ENCODE measurements around the gene PHLDA2. TPM values are rescaled to one million over a fixed set of nuclear protein-coding genes. Genes with fewer than 3 reads are reported as not detected.

PHLDA2 gene, protein sequence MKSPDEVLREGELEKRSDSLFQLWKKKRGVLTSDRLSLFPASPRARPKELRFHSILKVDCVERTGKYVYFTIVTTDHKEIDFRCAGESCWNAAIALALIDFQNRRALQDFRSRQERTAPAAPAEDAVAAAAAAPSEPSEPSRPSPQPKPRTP
- total RNA-seq: 15.5 TPM
- long read RNA-seq, transcript PHLDA2-201 (2 exons, 955 nt): major isoform, 8 of 8 reads
- long read RNA-seq, partial matches to known transcripts: 0 of 8 reads
- long read RNA-seq, other reads (novel, unspliced or antisense): 0 of 8 reads

DNA sequence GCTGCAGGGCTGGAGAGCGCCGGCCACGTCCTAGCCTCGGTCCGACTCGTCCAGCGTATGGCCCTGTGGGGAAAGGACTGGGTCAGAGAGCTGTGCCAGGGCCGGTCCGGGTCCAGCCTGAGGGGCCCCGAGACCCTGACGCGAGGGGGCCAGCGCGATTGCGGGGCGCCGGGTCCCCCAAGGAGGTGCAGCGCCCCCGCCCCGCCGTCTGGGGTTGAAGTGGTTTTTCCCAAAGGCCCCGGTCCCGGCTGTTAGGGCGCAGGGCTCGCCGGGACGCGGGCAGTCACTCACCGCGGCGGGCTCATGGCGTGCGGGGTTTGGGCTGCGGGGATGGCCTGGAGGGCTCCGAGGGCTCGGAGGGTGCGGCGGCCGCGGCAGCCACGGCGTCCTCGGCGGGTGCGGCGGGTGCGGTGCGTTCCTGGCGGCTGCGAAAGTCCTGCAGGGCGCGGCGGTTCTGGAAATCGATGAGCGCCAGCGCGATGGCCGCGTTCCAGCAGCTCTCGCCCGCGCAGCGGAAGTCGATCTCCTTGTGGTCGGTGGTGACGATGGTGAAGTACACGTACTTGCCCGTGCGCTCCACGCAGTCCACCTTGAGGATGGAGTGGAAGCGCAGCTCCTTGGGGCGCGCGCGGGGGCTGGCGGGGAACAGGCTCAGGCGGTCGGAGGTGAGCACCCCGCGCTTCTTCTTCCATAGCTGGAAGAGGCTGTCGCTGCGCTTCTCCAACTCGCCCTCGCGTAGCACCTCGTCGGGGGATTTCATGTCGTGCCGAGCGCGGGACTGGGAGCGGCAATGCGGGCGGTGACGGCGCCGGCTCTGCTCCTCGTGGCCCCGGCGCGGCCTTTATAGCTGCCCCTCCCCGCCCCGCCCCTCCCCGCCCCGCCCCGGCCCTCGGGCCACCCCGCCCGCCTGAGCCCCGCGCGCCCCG lies at the start of gene PHLDA2:
TSS of gene PHLDA2 (minus strand) at position 816 of the 926 bp plus-strand sequence. CDS start at position 760, 56 bp downstream.
- H3K27me3 ChIP-seq: peaks cover 14% of the 10 kb centered on the region
- peak within 1 kb of the TSS; percentile 64 for H3K4me3 ChIP-seq
- ATAC-seq (peak; percentile 48), DNase-seq (peak; percentile 86)
- peak within 1 kb of the TSS; percentile 62 for H3K27ac ChIP-seq
- peaks cover 18% of the 10 kb centered on the region for H3K4me1 ChIP-seq
- no peaks in the 10 kb centered on the region for H3K9me3 ChIP-seq
- TF ChIP-seq, protein P1, sequence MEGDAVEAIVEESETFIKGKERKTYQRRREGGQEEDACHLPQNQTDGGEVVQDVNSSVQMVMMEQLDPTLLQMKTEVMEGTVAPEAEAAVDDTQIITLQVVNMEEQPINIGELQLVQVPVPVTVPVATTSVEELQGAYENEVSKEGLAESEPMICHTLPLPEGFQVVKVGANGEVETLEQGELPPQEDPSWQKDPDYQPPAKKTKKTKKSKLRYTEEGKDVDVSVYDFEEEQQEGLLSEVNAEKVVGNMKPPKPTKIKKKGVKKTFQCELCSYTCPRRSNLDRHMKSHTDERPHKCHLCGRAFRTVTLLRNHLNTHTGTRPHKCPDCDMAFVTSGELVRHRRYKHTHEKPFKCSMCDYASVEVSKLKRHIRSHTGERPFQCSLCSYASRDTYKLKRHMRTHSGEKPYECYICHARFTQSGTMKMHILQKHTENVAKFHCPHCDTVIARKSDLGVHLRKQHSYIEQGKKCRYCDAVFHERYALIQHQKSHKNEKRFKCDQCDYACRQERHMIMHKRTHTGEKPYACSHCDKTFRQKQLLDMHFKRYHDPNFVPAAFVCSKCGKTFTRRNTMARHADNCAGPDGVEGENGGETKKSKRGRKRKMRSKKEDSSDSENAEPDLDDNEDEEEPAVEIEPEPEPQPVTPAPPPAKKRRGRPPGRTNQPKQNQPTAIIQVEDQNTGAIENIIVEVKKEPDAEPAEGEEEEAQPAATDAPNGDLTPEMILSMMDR (IDR thresholded peaks at IDR 0.05): no peak
- intact Hi-C loops (cut with DNase I): no loop called here
- no peaks in the 10 kb centered on the region for H3K36me3 ChIP-seq

DNA sequence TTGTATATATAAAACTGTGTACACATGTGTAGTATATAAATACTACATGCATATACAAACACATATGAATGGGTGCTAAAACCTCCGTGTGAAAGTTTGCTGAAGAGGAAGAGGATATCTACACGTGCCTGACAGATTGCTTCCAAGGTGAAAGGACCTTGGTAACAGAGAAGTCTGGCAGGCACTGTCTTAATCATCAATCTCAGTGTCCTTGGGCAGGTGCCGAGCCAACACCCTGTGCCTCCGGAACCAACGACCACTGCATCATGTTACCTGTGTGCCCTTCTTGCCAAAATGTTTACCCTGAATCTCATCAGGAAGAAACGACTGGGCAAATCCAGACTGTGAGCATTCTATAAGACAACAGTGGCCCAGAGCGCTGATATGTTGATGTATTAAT lies 47.9 kb upstream of the PHLDA2 start:
- no peaks in the 10 kb centered on the region for H3K9me3 ChIP-seq
- no peaks in the 10 kb centered on the region for H3K27me3 ChIP-seq
- TF ChIP-seq, protein P1 (IDR thresholded peaks at IDR 0.05): no peak
- peaks cover 70% of the 10 kb centered on the region for H3K36me3 ChIP-seq
- no peak for DNase-seq
- no peak overlapping the region for H3K4me3 ChIP-seq
- peaks cover 5% of the 10 kb centered on the region for H3K4me1 ChIP-seq
- no peak overlapping the region for H3K27ac ChIP-seq
- intact Hi-C loops (cut with DNase I): no loop called here
- no peak for ATAC-seq

DNA sequence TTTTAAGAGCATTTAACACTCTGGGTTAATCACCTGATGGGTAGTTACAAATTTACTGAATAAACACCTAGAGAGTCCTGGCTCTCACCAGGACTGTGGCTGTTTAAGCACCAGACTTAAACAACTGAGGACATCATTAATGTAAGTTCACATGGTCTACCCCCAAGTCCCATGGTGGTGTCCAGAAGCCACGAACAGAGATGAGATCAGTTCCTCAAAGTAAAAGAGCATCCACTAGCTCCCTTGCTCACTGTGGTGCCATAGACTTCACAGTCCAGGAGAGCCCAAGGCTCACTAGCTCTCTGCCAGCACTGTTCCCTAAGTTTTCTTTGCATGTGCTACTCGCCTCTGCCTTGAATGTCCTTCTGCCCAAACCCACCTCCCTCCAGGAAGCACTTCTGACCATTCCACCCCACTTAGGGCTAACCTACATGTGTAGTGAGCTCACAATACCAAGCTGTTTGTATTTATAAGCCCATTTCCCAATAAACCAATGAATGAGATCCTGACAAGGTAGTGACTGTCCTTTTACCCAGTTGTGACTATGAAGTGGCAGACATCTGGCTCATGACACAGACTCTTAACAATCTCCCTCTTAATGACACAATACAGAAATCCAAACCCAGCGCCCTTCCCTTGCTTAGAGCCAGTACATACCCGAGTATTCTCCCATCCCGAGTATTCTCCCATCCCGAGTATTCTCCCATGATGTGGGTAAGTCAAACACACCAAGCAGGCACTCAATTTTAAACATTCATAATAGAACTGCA lies 47.3 kb upstream of the PHLDA2 start:
- Histone ChIP-seq H3K4me1 (no peaks in the 10 kb centered on the region), H3K36me3 (peaks cover 76% of the 10 kb centered on the region), H3K27ac (no peak overlapping the region), H3K4me3 (no peak overlapping the region), H3K27me3 (no peaks in the 10 kb centered on the region), H3K9me3 (no peaks in the 10 kb centered on the region)
- no peak for ATAC-seq
- TF ChIP-seq, protein P1 (IDR thresholded peaks at IDR 0.05): no peak
- intact Hi-C loops (cut with DNase I): no loop called here
- DNase-seq: no peak

DNA sequence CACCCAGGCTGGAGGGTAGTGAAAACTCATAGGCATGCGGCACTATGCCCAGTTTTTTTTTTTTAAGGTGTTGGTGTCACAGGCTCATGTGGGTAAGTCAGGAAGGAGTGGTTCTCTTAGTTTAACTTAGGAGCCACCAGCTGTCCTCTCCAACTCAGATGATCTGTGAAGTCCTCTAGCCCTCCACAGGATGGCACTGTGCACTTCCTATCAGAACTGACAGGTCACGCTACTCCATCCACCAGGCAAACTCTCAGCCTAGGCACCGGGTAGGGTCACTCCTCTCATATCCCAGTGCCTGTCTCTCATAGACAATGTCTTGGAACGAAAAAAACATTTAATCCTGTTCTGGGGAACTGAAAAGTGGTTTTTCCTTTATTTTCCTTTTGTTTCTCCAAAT lies 46.4 kb upstream of the PHLDA2 start:
- ATAC-seq: peak; percentile 75

DNA sequence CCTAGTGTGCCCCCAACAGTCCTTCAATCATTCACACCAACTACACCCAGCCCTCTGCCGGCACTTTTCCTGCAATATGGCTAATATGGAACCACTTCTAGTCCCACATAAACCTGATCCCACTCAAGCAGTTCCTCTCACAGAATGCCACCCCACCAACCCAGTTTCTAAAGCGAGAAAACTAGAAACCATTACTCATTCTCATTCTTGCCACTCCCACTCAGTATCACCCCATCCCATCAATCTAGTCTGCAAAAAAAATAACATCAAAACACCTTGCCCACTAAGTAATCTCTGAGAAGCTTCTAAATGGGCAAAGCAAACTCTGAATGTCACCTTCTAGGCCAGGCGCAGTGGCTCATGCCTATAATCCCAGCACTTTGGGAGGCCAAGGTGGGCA lies 45.1 kb upstream of the PHLDA2 start:
- H3K9me3 ChIP-seq: no peaks in the 10 kb centered on the region

More for the DNA sequence above, 46.4 kb upstream of the PHLDA2 start:
- intact Hi-C loops (cut with DNase I): no loop called here
- H3K4me3 ChIP-seq: no peak overlapping the region
- no peak overlapping the region for H3K27ac ChIP-seq
- TF ChIP-seq, protein P1 (IDR thresholded peaks at IDR 0.05): peak; percentile 40
- no peaks in the 10 kb centered on the region for H3K27me3 ChIP-seq
- H3K36me3 ChIP-seq: peaks cover 85% of the 10 kb centered on the region
- no peaks in the 10 kb centered on the region for H3K4me1 ChIP-seq
- H3K9me3 ChIP-seq: no peaks in the 10 kb centered on the region
- no peak for DNase-seq

More for the DNA sequence above, 45.1 kb upstream of the PHLDA2 start:
- H3K27ac ChIP-seq: no peak overlapping the region
- no peaks in the 10 kb centered on the region for H3K27me3 ChIP-seq
- intact Hi-C loops (cut with DNase I): no loop called here
- DNase-seq (no peak), ATAC-seq (no peak)
- H3K4me1 ChIP-seq: no peaks in the 10 kb centered on the region
- peaks cover 98% of the 10 kb centered on the region for H3K36me3 ChIP-seq
- TF ChIP-seq, protein P1 (IDR thresholded peaks at IDR 0.05): no peak
- H3K4me3 ChIP-seq: no peak overlapping the region

All from upper lobe of right lung (tissue), 1 donor.